NCI-H2196 treated with DMSO at 0.1 percent for 48 hours (cell line): Measurements from ENCODE around the gene MAP3K4.
"Not testable (repeated sequence)": the region's sequence is repeated elsewhere in the genome, so short reads cannot be mapped to it uniquely, and the experiment has no call there.

Experiments used
- DNase-seq: peaks from one replicate; lab custom pipeline; 2025; ENCODE audit not compliant: unreplicated experiment; lab: John Stamatoyannopoulos, UW

The MAP3K4 gene

GRCh38 chr6:160972111-160972510, 19.5 kb upstream of the MAP3K4 start:
- no peak for DNase-seq

- not testable (repeated sequence) for DNase-seq
Observed at GRCh38 chr6:160972594-160972993, 19.0 kb upstream of the MAP3K4 start.

- no peak for DNase-seq
Observed at GRCh38 chr6:160973311-160974250, 18.0 kb upstream of the MAP3K4 start.

GRCh38 chr6:160974304-160974771, 17.2 kb upstream of the MAP3K4 start:
- DNase-seq = no peak

GRCh38 chr6:160975162-160975561, 16.4 kb upstream of the MAP3K4 start:
- DNase-seq = no peak

- DNase-seq = not testable (repeated sequence)
Observed at GRCh38 chr6:160975961-160976360, 15.6 kb upstream of the MAP3K4 start.

- no peak for DNase-seq
Observed at GRCh38 chr6:160978141-160978901, 13.2 kb upstream of the MAP3K4 start.

- no peak for DNase-seq
Observed at GRCh38 chr6:160979061-160979708, 12.4 kb upstream of the MAP3K4 start.

GRCh38 chr6:160983377-160983948, 8.1 kb upstream of the MAP3K4 start:
- not testable (repeated sequence) for DNase-seq

- no peak for DNase-seq
Observed at GRCh38 chr6:160986851-160987250, 4.7 kb upstream of the MAP3K4 start.

- DNase-seq = no peak
Observed at GRCh38 chr6:160987265-160987664, 4.3 kb upstream of the MAP3K4 start.

GRCh38 chr6:160990847-160991405, 643 bp upstream of the MAP3K4 start:
- DNase-seq = no peak

GRCh38 chr6:160992061-160992979, 751 bp downstream of the MAP3K4 start:
- DNase-seq = peak; percentile 2

GRCh38 chr6:160992980-160993314, 1.4 kb downstream of the MAP3K4 start:
- no peak for DNase-seq

GRCh38 chr6:160995271-160995670, 3.7 kb downstream of the MAP3K4 start:
- no peak for DNase-seq

GRCh38 chr6:160996131-160996601, 4.6 kb downstream of the MAP3K4 start:
- no peak for DNase-seq

- no peak for DNase-seq
Observed at GRCh38 chr6:160998217-160998616, 6.6 kb downstream of the MAP3K4 start.

GRCh38 chr6:160998766-160999165, 7.2 kb downstream of the MAP3K4 start:
- DNase-seq = no peak

GRCh38 chr6:160999516-160999915, 7.9 kb downstream of the MAP3K4 start:
- no peak for DNase-seq

GRCh38 chr6:161000632-161001031, 9.1 kb downstream of the MAP3K4 start:
- DNase-seq = no peak
